GM19023 (cell line): Measurements from ENCODE around the gene ATRIP.
A peak's percentile ranks its signal among the peaks of the same experiment; 100 is the strongest.

Source experiments
- ATAC-seq: cut with Tn5 transposase; IDR thresholded peaks from one replicate; pipeline ENCODE4 v1.9.1; 2021; ENCODE audit warnings: mild to moderate bottlenecking, moderate library complexity; ENCODE audit not compliant: unreplicated experiment

The ATRIP gene

DNA sequence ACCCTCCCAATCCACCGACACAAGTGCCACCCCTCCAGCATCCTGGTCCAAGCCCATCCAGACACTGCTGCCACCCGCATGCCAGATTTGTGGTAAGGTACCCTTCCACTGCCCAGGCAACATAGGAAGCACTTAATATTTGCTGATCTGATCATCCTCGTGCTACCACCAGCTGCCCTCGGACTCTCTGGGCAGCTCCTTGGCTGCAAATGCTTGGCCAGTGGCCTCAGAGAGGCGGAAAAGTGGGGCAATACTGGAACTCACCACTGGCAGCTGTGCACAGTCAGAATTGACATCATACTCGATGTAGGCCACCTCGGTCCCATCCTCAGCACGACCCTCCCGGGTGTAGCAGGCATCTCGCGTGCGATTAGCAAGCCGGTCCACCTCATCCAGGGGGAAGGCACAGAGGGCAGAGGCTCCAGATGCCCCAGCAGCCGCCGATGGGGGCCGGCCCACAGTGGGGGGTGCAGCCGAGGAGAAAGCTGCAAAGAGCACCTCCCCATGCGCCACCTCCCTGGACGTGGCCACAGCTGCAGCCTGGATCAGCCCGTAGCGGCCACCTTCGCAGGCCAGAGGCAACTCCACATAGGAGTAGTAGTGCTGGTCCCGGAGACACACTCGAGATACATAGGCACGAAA lies 23.2 kb upstream of the ATRIP start:
- ATAC-seq, result no peak

DNA sequence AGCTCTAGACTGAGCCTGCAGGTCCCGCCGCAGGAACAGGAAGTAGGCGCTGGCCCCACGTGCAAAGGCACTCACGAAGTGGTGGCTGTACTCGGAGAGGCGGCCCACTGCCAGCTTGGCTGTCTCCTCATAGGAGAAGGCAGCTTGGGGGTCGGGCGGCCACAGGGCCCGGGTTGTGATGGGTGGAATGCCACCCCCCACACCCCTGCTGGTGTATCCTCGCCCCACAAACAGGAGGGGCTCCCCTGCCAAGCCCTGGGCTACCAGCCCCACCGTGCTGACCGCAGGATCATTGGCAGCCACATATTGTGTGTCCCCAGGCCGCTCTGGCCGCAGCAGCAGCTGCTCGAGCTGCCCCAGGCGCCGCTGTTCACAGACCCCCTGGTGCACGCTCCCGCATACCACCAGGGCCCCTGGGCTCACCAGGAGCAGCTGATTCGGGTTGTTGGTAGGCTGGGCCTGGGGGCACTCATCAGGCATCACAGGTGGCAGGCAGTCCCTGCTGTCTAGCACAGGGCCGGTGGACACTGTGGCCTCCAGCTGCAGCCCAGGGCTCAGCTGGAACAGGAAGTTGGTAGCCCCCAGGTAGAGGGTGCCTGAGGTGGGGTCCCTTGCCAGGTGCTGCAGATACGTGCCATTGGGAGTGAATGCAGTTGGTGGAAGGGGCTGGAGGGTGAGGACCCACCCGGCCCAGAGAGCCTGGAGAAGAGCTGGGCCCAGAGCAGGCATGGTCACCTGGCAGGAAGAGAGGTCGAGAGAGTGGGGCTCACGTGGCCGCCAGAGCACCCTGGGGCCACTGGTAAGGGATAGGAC lies 22.4 kb upstream of the ATRIP start:
- ATAC-seq, result no peak

- ATAC-seq, result no peak
These were observed 21.2 kb upstream of the ATRIP start for GRCh38 chr3:48425281-48425812.

DNA sequence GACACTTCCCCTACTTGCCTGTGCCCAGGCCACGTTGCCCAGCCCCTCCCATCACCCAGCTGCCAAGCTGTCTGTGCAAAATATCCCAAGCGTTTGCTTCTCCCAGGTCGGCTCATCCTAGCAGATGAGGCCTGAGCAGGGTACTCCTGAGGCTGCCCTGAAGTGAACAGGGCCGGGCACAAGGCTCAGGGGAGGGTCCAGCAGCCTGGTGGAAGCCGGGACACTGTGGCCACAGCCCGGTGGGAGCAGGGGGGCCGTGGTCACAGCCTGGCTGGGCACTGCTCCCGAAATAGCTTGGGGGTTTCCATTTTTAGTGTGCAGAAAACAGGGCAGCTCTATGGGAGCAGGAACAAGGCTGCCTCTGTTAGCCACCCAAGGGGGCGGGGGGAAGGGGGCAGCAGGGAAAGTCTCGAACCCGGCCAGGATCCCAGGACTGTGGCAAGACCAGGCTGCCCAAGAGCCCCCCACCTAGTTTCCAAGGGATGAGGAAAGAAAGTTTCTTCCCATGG lies 20.1 kb upstream of the ATRIP start:
- no peak for ATAC-seq

GRCh38 chr3:48426944-48427629 lies 19.4 kb upstream of the ATRIP start:
- no peak for ATAC-seq

DNA sequence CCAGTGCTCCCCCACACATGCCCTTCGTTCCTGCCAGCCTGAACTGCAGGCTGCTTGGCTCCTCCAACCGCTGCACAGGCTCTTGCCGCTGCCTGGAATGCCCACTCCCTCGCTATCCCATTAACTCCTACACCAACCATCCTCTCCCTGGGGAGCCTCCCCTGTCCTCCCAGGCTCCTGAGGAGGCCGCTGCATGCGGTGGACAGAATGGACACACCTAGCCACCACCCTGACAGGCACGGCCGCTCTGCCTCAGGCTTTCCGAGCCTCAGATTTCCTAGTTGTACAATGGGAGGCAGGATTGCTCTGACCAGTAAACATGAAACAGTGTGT lies 18.9 kb upstream of the ATRIP start:
- no peak for ATAC-seq

- ATAC-seq, result no peak
These were observed 18.4 kb upstream of the ATRIP start for GRCh38 chr3:48428088-48428571.

GRCh38 chr3:48428572-48429316 lies 17.8 kb upstream of the ATRIP start:
- peak; percentile 35 for ATAC-seq

- peak; percentile 46 for ATAC-seq
These were observed 17.1 kb upstream of the ATRIP start for GRCh38 chr3:48429317-48429959.

DNA sequence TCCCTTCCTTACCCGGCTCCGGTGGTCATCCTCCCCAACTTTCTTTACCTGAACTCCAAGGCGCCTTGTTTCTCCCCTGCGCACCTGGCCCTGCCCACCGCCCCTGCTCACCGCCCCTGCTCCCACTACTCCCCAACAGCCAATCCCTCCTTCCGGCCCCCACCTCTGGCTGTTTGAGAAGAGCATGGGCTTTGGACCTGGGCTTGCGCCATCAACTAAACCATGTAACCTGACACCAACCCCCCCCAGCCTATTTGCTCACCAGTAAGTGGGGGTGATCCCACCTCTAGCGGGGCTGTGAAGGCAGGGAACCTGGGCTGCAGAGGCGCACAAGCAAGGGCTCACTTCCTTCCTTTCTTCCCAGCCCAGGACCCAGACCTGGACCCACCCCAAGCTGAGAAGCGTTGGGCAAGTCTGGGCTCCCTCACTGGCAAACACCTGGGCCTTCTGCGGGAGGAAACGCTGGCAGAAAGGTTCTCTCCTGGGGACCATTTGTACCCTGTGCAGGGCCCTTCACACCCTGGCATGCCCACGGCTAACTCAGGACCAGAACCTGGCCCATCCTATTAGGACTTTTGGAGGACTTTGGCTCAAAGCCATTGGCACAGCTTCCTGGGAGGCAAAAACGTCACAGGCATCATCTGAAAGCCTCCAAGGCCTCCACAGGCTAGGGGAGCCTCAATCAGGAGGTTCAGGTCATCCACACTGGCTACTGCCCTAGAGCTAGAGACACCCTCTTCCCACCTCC lies 16.4 kb upstream of the ATRIP start, which contains the start of gene PLXNB1:
Gene PLXNB1, minus strand, starts transcription at position 127 of the 748 bp plus-strand sequence. CDS start 5,475 bp downstream, outside the sequence.
- peak; percentile 8 for ATAC-seq

GRCh38 chr3:48430708-48431101 lies 15.8 kb upstream of the ATRIP start:
- no peak for ATAC-seq

GRCh38 chr3:48431224-48432029 lies 15.1 kb upstream of the ATRIP start:
- ATAC-seq, result no peak

DNA sequence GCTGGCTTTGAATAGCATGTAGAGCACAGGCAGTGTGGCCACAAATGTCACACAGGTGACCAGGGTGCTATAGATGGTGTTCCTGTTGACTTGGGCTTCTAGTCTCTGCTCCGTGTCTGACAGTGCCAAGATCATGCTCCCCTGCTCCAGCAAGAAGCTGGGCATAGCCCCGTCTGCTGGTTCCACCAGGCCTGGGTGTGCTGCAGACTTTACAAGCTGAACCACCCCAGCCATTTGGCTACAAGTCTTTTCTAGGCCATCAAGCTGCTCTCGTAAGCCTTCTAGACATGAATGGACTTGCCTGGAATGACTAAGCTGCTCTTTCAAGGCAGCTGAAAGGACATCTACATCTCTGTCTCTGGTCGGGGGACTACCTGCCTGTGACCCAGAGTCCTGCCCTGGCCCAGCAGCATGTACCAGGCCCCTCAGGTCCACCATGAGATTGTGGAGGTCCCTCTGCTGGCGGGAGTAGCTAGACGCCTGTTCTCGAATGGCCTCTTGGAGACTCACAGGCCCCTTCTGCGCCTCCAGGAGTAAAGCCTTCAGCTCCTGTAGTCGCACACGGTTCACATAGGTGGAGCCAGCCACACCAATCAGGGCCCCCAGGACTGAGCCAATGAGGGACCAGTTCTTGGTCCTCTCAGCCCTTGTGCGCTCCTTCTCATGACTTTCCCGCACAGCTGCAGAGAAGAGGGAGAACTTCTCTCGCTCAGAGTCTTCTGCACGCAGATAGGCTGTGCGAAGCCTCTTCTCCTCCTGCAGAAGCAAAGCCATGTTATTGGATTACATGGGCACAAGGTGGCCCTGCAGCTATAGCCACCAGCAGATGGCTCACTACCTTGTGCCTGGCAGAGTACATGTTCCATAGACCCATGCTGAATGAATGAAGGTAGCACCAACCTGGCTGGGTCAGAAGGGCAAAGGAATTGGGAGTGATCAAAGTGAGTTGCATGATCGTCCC lies 13.8 kb upstream of the ATRIP start:
- no peak for ATAC-seq

GRCh38 chr3:48433472-48434118 lies 12.9 kb upstream of the ATRIP start:
- ATAC-seq, result no peak

GRCh38 chr3:48434591-48435222 lies 11.8 kb upstream of the ATRIP start:
- ATAC-seq, result no peak

DNA sequence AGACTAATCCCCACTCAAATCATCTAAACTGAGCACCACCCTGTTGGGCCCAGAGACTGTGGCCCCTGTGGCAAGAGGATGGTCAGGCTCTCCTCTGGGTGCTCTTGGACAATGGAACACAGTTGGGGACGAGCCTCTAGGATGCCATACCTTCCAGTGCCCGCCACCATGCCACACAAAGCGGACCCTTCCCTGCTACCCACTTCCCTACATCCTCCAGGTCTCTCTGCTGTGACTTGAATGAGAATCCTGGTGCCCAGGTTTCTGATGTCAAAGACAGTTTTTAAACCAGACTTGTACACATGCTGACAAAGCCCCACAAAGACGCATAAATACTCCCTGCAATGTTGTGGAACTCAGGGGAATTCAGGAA lies 11.3 kb upstream of the ATRIP start:
- no peak for ATAC-seq
